GM04504 (cell line): ENCODE measurements around the gene SYNE1.
"Not testable (repeated sequence)": the region's sequence is repeated elsewhere in the genome, so short reads cannot be mapped to it uniquely, and the experiment has no call there.

Experiments
- DNase-seq: peaks from one replicate; pipeline ENCODE4 v3.0.0-alpha.2; 2012; ENCODE audit warnings: low read depth

SYNE1 gene

DNA sequence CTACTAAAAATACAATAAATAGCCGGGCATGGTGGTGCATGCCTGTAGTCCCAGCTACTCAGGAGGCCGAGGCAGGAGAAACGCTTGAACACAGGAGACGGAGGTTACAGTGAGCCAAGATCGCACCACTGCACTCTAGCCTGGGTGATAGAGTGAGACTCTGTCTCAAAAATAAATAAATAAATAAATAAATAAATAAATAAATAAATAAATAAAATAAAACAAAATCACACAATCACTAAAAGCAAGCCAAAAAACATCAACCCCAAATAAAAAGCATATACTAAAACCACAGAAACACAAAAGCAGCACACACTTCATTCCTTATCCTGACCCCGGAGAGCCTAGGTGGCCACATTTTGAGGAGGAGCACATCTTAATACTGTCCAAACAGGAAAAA, 498.8 kb downstream of the SYNE1 start:
- DNase-seq, result not testable (repeated sequence)

DNA sequence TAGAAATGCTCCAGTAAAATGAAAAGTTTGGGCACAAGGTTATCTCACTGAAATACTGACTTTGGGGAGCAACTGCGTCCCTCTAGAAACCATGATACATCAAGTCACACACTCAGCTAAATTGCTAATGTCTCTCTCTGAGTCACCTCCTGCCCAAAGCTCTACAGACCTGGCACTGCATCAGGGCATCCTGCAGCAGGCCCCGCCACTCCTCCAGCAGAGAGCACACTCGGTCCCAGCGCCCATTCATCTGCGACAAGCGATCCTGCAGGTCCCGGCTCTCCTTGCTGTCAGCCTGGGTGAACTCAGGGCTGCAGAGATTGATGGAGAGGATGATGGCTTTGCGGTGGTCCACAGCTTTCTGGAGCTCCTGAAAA, 500.7 kb downstream of the SYNE1 start:
- no peak for DNase-seq

DNA sequence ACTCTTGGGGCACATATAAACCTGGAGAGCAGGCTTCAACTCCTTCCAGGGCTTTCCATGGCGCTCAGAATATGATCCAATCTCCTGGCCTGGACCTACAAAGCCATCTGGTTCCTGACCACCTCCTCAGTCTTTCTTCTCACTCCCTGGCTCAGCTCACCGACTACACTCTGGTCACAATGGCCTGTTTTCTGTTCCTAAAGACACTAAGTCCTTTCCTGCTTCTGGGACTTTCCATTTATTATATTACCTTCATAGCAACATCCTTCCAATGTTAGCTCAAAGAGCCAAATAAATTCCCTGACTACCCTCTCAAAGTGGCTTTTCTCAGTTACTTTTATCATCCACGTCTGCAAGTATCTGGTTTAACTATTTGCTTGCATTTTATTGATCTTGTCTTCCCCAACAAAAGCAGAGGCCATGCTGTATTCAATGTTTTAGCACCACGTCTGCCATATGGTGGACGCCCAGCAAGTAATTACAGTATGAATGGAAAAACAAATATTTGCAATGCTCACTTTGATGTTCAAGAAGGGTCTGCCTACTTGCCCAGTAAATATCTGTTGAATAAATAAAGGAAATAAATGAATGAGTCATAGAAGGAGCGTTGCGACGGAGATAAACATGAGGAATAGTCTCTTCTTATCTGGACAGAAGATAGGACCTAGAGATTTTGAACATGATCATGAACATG, 501.3 kb downstream of the SYNE1 start:
- DNase-seq, result no peak

DNA sequence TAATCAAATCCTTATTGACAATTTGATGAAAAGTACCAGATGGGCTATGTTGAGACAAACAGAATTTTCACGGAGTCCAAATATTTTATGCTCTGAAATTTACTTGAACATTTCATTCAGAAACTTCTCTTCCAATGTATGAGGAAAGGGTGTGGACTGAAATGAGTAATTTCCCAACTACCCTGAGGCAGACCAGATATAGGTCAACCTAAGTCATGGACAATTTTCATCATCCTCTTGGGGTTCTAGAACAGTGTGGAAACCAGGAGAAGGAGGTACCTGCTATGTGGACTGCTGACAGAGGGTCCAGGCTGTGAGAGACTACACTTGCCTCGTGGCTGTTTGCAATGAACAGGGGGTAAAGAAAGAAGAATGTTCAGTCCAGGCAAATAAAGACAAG, 506.7 kb downstream of the SYNE1 start:
- DNase-seq, result no peak

DNA sequence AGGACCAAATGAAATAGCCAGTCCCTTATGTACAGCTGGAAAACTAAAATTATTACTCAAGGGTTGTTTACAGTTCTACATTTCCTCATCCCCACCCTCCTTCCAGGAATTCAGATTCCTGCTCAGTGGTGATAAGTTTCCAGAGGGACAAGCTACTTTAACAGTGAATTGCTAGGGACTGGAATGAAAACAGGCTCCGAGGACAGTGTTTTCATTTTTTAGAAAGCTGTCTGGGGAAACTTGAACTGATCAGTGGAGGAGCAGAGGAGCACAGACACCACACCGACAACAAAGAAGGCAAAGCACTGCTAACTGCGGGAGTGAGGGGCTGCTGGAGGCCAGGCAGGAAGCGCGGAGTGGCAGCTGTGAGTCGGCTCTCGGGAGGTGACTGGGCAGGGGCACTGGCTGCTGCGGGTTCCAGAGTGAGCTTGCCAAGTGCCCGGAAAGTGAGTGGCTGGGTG, 507.4 kb downstream of the SYNE1 start:
- DNase-seq, result peak; percentile 27

DNA sequence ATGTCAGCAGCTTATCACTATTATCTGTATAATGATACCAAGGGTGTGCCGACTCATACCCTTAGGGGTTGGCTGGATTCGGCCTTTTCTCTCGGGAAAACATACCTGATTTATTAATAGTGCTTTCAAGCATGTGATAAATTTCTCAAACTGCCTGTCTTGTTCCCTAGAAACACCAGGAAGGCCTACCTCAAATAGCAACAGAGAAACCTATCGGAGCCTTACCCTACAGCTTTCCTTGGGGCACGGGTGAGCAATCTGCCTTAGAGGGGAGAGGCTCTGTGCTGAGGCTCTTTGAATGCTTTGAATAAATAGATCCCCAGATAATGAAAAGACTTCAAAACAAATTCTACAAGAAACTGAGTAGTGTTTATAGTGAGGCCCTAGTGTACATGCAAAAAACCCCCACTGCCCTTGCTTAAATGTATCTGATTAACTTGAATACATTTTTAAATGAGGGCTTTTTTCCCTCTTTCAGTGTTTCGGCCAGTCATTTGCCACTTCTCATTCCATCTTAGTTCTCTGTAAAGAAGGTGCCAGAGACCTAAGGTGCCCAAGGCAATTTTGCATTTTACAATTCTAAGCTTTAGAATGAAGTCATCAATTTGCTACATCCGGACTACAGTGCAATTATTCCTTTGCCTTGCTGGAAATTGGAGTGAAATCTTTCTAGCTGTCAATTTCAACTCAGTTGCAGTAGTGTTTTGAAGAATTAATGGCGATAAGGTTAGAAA, 509.6 kb downstream of the SYNE1 start:
- DNase-seq, result no peak

DNA sequence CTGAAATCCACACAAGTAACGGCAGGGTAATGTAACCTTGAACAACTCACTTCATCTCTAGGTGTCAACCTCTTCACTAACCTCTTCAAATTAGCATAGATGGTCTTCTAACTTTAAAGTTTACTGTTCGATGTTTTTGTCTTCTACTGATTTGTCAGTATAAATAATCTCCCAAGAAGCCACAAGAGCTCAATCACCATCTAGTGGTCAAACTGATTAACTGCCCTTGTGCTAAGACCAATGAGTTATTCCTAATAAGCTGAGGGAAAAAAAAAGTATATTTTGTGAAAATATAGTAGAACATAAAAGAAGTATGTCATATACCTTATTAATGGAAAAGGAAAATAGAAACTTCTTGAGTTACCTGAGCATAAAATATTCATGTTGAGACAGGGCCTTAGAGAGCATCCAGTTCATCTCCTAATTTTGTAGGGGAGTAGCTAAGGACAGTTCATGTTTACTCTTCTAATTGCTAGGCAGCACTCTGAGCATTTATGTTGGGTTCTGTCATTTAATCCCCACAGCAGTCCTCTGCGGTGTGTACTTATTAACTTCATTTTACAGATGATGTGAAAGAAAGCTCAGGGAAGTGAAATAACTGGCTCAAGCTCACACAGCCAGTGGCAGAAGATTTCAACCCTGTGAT, 512.6 kb downstream of the SYNE1 start:
- DNase-seq, result peak; percentile 37

DNA sequence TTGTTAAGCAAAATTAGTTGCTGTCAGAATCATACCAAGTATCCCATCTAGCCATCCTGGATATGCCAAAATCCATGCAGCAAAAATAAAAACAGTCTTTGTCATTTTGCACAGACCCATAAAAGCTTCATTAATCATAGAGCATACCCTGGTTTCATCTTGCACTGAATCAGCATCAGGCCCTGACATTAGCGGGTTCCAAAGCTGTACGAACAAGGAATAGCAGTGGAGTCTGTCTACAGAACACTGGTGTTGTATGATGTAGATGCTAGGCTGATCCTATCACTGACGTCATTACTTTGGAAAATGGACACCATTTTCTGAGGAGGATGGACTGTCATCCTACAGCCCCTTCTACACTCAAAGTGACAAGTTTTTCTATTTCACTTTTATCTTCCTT, 514.1 kb downstream of the SYNE1 start:
- no peak for DNase-seq

DNA sequence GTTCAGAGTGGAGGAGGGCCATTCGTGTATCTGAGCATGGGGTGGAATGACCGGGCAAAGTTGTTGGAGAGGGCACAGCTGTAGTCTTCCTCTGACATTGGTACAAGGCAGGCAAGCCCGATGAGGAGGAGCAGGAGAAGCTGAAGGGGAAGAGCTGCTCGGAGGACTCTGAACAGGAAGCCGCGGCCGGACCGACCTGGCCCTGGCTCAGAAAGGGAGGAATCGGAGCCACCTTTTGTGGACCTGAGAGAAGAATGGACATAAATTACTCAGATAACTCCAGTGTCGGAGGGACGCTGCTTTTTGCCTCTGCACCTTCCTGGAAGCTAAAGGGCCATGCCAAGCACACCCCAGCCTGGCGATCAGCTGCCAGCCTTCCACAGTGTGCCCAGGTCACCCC, 514.7 kb downstream of the SYNE1 start:
- DNase-seq, result no peak

DNA sequence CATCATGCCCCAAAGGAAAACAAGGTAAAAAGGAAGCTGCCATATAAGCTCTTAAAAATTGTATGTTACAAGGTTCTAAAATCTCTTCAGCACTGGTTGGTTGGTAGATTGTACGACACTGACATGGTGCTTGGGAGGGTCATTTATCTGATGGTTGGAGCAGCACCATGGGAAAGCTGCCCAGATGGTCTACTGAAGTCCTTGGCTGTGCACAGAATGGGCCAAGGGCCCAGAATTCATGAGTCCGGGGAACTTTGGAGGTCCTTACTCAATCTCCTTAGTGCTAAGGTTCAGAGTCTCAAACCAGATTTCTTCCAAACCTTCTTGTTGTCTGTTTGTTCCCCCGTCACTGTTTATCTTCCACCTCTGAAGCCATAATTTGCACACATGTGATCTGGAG, 515.3 kb downstream of the SYNE1 start:
- DNase-seq, result no peak

DNA sequence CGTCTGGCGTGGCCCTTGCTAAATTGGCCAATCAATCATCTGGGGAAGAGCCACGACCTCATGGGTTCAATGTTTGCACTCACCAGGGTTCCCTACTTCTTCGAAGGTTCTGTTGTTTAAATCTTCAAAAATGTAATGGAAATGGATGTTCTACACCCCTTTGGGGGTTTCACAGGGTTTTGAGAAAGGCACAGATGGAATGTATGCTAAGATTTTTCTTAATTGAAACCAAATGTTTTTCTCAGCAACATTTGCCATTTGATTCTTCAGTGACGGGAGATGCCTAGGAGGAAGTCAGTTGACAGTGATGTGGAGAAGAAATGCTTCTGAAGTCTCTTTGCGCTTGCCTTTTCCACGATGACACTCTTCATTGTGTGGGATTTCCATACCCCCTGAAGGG, 517.3 kb downstream of the SYNE1 start:
- no peak for DNase-seq

DNA sequence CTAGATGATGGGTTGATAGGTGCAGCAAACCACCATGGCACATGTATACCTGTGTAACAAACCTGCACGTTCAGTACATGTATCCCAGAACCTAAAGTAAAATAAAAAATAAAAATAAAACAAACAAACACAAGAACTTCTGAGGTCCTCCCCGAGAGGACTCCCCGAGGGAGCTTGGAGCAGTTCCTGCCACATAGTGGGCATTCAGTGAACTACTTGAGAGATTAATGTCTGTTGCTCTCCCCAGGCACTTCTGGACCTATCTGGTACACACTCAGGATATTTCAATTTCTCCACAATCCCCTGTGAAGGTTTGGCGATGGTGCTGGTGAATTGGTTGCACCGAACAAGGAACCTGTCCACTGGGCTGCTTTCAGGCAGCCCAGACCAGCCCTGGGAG, 518.5 kb downstream of the SYNE1 start:
- DNase-seq, result no peak

DNA sequence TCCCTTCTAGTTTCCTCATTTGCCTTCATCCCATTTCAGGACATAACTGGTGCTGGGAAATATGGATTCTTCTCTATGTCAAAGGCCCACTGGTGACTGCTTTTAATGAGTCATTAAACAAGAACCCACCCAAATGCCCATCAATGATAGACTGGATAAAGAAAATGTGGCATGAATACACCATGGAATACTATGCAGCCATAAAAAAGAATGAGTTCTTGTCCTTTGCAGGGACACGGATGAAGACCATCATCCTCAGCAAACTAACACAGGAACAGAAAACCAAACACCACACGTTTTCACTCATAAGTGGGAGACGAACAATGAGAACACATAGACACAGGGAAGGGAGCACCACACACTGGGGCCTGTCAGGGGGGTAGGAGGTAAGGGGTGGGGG, 518.9 kb downstream of the SYNE1 start:
- no peak for DNase-seq

DNA sequence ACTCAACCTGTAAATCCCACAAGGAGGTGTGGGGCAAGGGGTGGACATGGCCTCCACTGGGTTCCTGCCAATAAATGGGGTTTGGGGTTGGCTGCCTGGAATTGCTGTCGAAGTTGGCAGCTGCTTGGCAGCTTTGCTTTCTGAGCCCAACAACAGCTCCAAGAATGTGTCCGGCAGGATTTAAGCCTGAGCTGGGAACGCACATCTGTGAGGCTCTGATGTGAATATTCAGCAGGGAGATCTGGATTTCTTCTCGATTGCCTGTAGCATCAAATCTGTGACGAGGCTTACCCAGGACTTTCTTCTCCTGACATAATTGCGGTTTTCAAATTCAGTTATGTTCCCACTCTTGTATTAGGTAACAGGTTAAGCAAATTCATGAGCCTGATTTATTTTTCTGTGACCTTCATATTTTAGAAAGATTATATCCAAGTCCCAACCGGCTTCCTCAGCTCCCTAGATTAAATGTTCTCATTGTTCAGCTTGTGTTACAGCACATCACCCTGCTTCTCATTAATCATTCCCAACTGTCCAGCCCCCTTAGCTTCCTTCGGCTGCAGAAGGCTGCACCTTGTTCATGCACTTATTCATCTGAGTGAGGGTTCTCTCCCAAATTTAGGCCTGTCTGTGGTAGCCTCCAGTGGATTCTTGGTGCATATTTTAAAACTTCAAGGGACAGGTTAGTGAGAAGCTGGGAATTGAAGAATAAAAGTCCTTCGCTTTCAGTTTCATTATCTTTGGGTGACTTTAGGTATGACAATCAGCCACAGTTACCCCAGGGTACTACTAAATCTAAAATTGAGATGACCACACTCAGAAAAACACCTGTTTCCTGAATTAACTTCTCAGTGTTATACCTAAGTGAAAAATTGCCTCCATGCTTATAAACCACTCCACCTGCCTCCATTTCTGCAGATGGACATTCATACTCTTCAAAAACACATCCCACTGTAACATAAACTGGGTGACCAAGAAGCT, 519.7 kb downstream of the SYNE1 start:
- no peak for DNase-seq

DNA sequence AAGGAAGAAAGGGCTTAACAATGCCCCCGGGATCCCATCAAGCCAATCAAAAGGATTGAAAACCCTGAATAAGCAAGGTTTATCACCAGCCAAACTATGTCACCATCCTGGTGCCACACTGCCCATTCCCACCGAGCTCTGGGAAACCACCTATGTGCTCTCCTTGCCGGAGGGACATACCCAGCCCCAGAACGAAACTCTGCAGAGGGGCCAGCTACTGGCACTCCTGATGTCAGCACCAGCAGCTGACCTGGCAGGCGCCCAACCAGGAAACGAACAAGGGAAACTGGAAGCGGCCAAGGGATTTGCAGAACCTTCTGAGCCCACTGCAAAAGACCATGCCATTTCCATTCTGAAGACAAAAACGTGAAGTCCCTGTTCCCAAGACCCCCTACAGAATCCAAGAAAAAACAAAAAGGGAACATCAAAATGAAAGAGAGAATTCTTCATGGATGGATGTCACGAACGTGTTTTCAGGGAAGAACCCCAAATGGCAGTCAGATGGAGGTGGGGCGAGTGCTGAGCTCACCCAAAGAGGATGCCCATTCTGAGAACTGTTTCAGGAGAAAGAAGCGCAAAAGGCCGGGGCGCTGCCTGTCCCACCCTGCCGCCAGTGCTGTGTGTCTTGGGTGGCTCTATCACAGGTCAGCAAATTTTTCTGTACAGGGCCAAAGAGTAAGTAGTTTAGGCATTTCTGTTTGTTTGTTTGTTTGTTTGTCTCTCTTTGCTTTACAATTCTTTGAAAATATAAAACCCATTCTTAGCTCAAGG, 524.5 kb downstream of the SYNE1 start:
- no peak for DNase-seq

DNA sequence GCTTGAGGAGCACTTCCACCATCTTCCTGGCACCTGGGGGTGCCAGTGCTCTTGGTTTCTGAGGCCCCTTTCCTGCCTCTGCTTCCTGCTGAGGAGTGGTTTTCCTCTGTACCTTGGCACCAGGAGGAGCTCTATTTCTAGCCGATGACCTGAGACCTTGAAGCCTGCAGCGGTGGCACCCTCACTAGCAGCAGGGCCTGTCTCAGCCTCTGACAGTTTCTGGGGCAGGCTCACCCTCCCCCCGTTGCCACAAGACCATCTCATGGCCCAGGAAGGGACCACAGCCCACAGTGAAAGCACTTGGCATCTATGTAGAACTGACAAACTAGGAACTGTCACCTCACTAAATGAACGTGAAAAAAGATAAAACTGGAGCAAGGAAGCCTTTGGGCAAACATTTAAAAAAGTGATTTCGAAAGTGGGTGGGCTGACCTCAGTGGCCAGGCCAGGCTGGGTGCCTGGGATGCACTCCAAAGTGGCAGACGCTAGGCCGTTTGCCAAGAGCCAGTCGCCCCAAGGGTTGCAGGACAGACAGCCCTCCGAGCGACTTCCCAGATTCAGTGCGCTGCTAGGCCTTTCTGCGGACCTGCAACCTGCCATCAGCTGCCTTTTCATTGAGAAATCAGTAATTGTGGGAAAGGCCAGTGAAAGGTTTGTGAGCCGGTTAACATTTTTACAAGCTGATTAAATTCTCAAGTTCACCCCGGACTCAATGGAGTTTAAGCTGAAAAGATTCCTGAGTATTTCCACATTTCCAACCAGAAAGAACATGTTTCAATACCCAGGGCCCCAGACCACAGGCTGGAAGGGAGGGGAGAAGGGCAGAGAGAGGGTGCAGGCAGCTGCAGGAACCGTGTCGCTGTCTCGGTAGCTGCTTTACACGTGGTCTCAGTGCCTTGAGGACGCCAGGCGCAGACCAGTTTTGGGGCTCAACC, 526.0 kb downstream of the SYNE1 start:
- no peak for DNase-seq

DNA sequence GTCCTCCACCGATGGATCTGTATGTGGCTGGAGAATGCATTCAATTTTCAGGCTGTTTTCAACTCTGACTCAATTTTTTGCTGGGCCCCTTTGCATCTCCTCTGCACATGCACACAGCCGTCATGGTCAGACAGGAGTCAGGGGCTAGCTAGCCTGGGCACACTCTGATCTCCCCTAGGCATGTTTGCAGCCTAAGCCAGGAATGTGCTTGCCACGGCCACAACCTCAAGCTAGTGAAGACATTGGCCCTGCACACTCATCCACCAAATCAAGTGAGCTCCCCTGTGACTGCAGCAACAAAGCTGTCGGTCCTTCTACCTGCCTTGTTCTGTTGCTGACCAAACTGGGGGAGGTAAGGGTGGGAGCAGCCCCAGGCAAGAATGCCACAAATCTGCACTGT, 529.2 kb downstream of the SYNE1 start:
- DNase-seq, result no peak

DNA sequence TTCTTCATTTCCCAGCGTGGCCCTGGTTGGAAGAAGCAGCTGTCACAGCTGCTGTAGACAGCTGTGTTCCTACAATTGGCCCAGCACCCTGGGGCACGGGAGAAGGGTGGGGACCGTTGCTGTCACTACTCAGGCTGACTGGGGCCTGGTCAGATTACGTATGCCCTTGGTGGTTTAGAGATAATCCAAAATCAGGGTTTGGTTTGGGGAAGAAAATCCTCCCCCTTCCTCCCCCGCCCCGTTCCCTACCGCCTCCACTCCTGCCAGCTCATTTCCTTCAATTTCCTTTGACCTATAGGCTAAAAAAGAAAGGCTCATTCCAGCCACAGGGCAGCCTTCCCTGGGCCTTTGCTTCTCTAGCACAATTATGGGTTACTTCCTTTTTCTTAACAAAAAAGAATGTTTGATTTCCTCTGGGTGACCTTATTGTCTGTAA, 537.0 kb downstream of the SYNE1 start:
- no peak for DNase-seq

DNA sequence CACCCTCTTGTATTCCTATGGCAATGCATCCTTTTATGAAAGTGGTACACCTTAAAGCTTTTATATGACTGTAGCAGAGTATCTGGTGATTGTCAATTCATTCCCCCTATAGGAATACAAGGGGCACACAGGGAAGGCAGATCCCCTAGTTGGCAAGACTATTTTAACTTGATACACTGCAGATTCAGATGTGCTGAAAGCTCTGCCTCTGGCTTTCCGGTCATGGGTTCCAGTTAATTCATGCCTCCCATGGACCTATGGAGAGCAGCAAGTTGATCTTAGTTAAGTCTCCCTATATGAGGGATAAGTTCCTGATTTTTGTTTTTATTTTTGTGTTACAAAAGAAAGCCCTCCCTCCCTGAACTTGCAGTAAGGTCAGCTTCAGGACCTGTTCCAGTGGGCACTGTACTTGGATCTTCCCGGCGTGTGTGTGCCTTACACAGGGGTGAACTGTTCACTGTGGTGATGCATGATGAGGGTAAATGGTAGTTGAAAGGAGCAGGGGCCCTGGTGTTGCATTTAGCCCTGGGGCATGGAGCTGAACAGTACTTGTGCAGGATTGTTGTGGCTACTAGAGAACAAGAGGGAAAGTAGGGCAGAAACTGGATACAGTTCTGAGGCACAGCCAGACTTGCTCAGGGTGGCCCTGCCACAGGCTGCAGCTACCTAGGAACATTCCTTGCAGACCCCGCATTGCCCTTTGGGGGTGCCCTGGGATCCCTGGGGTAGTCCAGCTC, 537.5 kb downstream of the SYNE1 start:
- DNase-seq, result no peak
